OCI-LY7 (cell line): Measurements from ENCODE around the gene ARHGAP26. TPM values are rescaled to one million over a fixed set of nuclear protein-coding genes. Genes with fewer than 3 reads are reported as not detected.

Experiments
- BruUV-seq: library from RNA; stranded (reverse); fragments of 400-500 nt; replicated peaks from 2 replicates; lab custom pipeline; 2021; lab: Mats Ljungman, UMichigan
- CTCF ChIA-PET: fragments of 300-600 bp; sonication (Branson Sonifier 250); formaldehyde crosslinking; loops from one replicate; lab custom pipeline; 2022; ENCODE audit warnings: antibody characterized with exemption; ENCODE audit not compliant: unreplicated experiment; lab: Charles Lee
- POLR2A ChIA-PET: fragments of 300-600 bp; sonication (Branson Sonifier 250); formaldehyde crosslinking; loops from one replicate; lab custom pipeline; 2022; ENCODE audit warnings: antibody characterized with exemption; lab: Charles Lee
- DNase-seq: peaks from one replicate; pipeline ENCODE4 v3.0.0-alpha.2; 2015; ENCODE audit warnings: low spot score
- H2AFZ ChIP-seq: fragments of 200-600 bp; sonication (generic), shearing (Covaris generic); 2 replicates; pipeline ENCODE4 v1.6.1; 2014; ENCODE audit warnings: mild to moderate bottlenecking, antibody characterized with exemption, low read length, moderate library complexity
- H3K27ac ChIP-seq: fragments of 200-600 bp; sonication (generic); 2 replicates; pipeline ENCODE4 v1.5.1; 2014; ENCODE audit warnings: mixed run types, low read depth, mild to moderate bottlenecking, moderate library complexity, low read length, inconsistent platforms; ENCODE audit not compliant: poor library complexity, severe bottlenecking
- H3K36me3 ChIP-seq: fragments of 200-600 bp; sonication (generic); 2 replicates; pipeline ENCODE4 v1.6.1; 2014; ENCODE audit warnings: mild to moderate bottlenecking, antibody characterized with exemption, low read length, moderate library complexity, mixed read lengths; ENCODE audit not compliant: insufficient read depth
- H3K4me1 ChIP-seq: fragments of 200-600 bp; sonication (generic); 2 replicates; pipeline ENCODE4 v1.5.1; 2014; ENCODE audit warnings: mild to moderate bottlenecking, low read length; ENCODE audit not compliant: insufficient read depth, poor library complexity, severe bottlenecking
- H3K4me2 ChIP-seq: fragments of 200-600 bp; sonication (generic); 2 replicates; pipeline ENCODE4 v1.6.1; 2014; ENCODE audit warnings: mild to moderate bottlenecking, low read length
- H3K4me3 ChIP-seq: fragments of 200-600 bp; sonication (generic); 2 replicates; pipeline ENCODE4 v1.5.1; 2014; ENCODE audit warnings: mild to moderate bottlenecking, low read depth, low read length; ENCODE audit not compliant: poor library complexity, severe bottlenecking
- H3K79me2 ChIP-seq: fragments of 200-600 bp; sonication (generic); 2 replicates; pipeline ENCODE4 v1.6.1; 2016; ENCODE audit warnings: low read depth, mild to moderate bottlenecking, low read length, moderate library complexity, mixed read lengths; ENCODE audit not compliant: insufficient read depth
- H3K9me2 ChIP-seq: fragments of 200-600 bp; sonication (generic); 2 replicates; pipeline ENCODE4 v1.6.1; 2016; ENCODE audit warnings: mild to moderate bottlenecking, low read length, mixed read lengths; ENCODE audit not compliant: insufficient read depth
- H3K9me3 ChIP-seq: fragments of 200-600 bp; sonication (generic); 2 replicates; pipeline ENCODE4 v1.6.1; 2014; ENCODE audit warnings: mild to moderate bottlenecking, mixed run types, low read length, mixed read lengths
- H4K20me1 ChIP-seq: fragments of 200-600 bp; sonication (generic); 2 replicates; pipeline ENCODE4 v1.6.1; 2014; ENCODE audit warnings: mild to moderate bottlenecking, antibody characterized with exemption, low read length, moderate library complexity, mixed read lengths; ENCODE audit not compliant: insufficient read depth
- CTCF ChIP-seq: fragments of 200-600 bp; sonication (generic); conservative IDR thresholded peaks from 2 replicates; pipeline ENCODE4 v1.5.1; 2014; ENCODE audit warnings: mild to moderate bottlenecking, antibody characterized with exemption, low read length, moderate library complexity, mixed read lengths
- EZH2phosphoT487 ChIP-seq: fragments of 200-600 bp; sonication (generic); IDR thresholded peaks from 2 replicates; pipeline ENCODE4 v1.6.1; 2018; ENCODE audit warnings: low read depth, borderline replicate concordance, mild to moderate bottlenecking, mixed run types, antibody characterized with exemption, low read length, moderate library complexity, mixed read lengths
- intact Hi-C: fragments of 100-400 bp; cut with micrococcal nuclease; formaldehyde crosslinking; loops from one replicate; pipeline ENCODE4 v1.10.0; 2022; ENCODE audit not compliant: unreplicated experiment
- total RNA-seq, 2 experiments: library from RNA; depleted of rRNA in 1 of 2; stranded (reverse); fragments of >200 nt in 1 of 2; shearing (Covaris generic) in 1 of 2; gene quantifications; 2 replicates each; pipeline ENCODE4 v1.2.3, GENCODE V29; 2014 to 2022

The ARHGAP26 gene
- total RNA-seq, 2 experiments from 2014 or later: 7.0 to 19.1 TPM

- ChIA-PET POLR2A (interaction anchor here (0.6 to 0.7 kb wide), 2 partner anchors 101 to 799 kb away, joined by 4 read pairs; no protein-coding TSS in a partner anchor), CTCF (no interaction called here)
- no peaks in the 10 kb centered on the region for H4K20me1 ChIP-seq
- H3K9me3 ChIP-seq: no peaks in the 10 kb centered on the region
- H3K79me2 ChIP-seq: no peaks in the 10 kb centered on the region
- no peak overlapping the region for H3K4me2 ChIP-seq
- TF ChIP-seq EZH2phosphoT487 (no peak), CTCF (no peak)
- no TSS peak for BruUV-seq
- no peaks in the 10 kb centered on the region for H3K9me2 ChIP-seq
- no peak overlapping the region for H3K27ac ChIP-seq
- intact Hi-C loops: no loop called here
- peaks cover 17% of the 10 kb centered on the region for H3K4me1 ChIP-seq
- H2AFZ ChIP-seq: no peak overlapping the region
- DNase-seq: no peak
- H3K4me3 ChIP-seq: no peak overlapping the region
- no peaks in the 10 kb centered on the region for H3K36me3 ChIP-seq
Observed at GRCh38 chr5:142792865-142793232, 22.7 kb downstream of the ARHGAP26 start.

GRCh38 chr5:142794537-142794936 lies 24.4 kb downstream of the ARHGAP26 start:
- Histone ChIP-seq H2AFZ (no peak overlapping the region), H3K4me3 (no peak overlapping the region), H3K27ac (no peak overlapping the region), H3K4me2 (no peak overlapping the region), H3K79me2 (no peaks in the 10 kb centered on the region), H4K20me1 (no peaks in the 10 kb centered on the region), H3K9me3 (no peaks in the 10 kb centered on the region), H3K9me2 (no peaks in the 10 kb centered on the region), H3K36me3 (no peaks in the 10 kb centered on the region), H3K4me1 (peaks cover 18% of the 10 kb centered on the region)
- DNase-seq: no peak
- POLR2A ChIA-PET: interaction anchor here (0.6 to 1.4 kb wide), 3 partner anchors 14 to 22 kb away, joined by 3 to 4 read pairs (median 4); no protein-coding TSS in a partner anchor
- CTCF ChIA-PET: no interaction called here
- BruUV-seq: no TSS peak
- no peak for TF ChIP-seq CTCF
- TF ChIP-seq EZH2phosphoT487: no peak
- intact Hi-C loops: no loop called here

GRCh38 chr5:142795251-142795650 lies 25.1 kb downstream of the ARHGAP26 start:
- BruUV-seq: no TSS peak
- no peaks in the 10 kb centered on the region for H3K79me2 ChIP-seq
- no peak overlapping the region for H3K27ac ChIP-seq
- no peaks in the 10 kb centered on the region for H4K20me1 ChIP-seq
- H3K36me3 ChIP-seq: no peaks in the 10 kb centered on the region
- peak overlapping the region; percentile 47 for H3K4me2 ChIP-seq
- H2AFZ ChIP-seq: no peak overlapping the region
- H3K9me2 ChIP-seq: no peaks in the 10 kb centered on the region
- POLR2A ChIA-PET: interaction anchor here (1.0 to 1.4 kb wide), 2 partner anchors 15 to 22 kb away, joined by 3 to 4 read pairs; no protein-coding TSS in a partner anchor
- H3K9me3 ChIP-seq: no peaks in the 10 kb centered on the region
- peak; percentile 51 for DNase-seq
- CTCF ChIA-PET: no interaction called here
- H3K4me3 ChIP-seq: no peak overlapping the region
- intact Hi-C loops: no loop called here
- TF ChIP-seq CTCF: no peak
- no peak for TF ChIP-seq EZH2phosphoT487
- peaks cover 25% of the 10 kb centered on the region for H3K4me1 ChIP-seq
